Chondrocyte (in vitro differentiated cells): ENCODE results near the gene GOLGA6L10. TPM values are rescaled to one million over a fixed set of nuclear protein-coding genes. Genes with fewer than 3 reads are reported as not detected.
"Not testable (repeated sequence)": the region's sequence is repeated elsewhere in the genome, so short reads cannot be mapped to it uniquely, and the experiment has no call there.

Source experiments
- DNase-seq: peaks from one replicate; pipeline ENCODE4 v3.0.0; 2021; ENCODE audit warnings: mixed read lengths, low spot score
- H3K27ac Mint-ChIP-seq: one replicate; pipeline ENCODE4 v1.8.0; 2021; ENCODE audit warnings: mild to moderate bottlenecking, moderate library complexity, mixed read lengths; ENCODE audit not compliant: unreplicated experiment
- H3K27me3 Mint-ChIP-seq: 2 replicates; pipeline ENCODE4 v1.8.0; 2021; ENCODE audit warnings: low read depth, mixed read lengths
- H3K36me3 Mint-ChIP-seq: 2 replicates; pipeline ENCODE4 v1.8.0; 2021; ENCODE audit warnings: low read depth, mixed read lengths
- H3K4me1 Mint-ChIP-seq: 2 replicates; pipeline ENCODE4 v1.8.0; 2021; ENCODE audit warnings: low read depth, mild to moderate bottlenecking, mixed read lengths
- H3K4me3 Mint-ChIP-seq: one replicate; pipeline ENCODE4 v1.8.0; 2021; ENCODE audit warnings: mild to moderate bottlenecking, moderate library complexity, mixed read lengths; ENCODE audit not compliant: unreplicated experiment
- H3K9me3 Mint-ChIP-seq: 2 replicates; pipeline ENCODE4 v1.8.0; 2021; ENCODE audit warnings: low read depth, mixed read lengths
- total RNA-seq: library from RNA; stranded (reverse); gene quantifications from 3 replicates; pipeline ENCODE4 v1.2.1, GENCODE V29; 2021

The GOLGA6L10 gene
- total RNA-seq, 1 donor from 2014 or later = 2.0 TPM

GRCh38 chr15:82333603-82334553 lies 15.4 kb downstream of the GOLGA6L10 start:
- not testable (repeated sequence) for H3K4me1 Mint-ChIP-seq, H3K9me3 Mint-ChIP-seq, H3K27me3 Mint-ChIP-seq, H3K4me3 Mint-ChIP-seq, H3K27ac Mint-ChIP-seq, H3K36me3 Mint-ChIP-seq
- DNase-seq = peak; percentile 28

GRCh38 chr15:82332711-82333602 lies 16.3 kb downstream of the GOLGA6L10 start:
- not testable (repeated sequence) for H3K4me1 Mint-ChIP-seq, H3K27ac Mint-ChIP-seq, H3K9me3 Mint-ChIP-seq, H3K4me3 Mint-ChIP-seq, H3K27me3 Mint-ChIP-seq, H3K36me3 Mint-ChIP-seq
- peak; percentile 68 for DNase-seq

- not testable (repeated sequence) for H3K9me3 Mint-ChIP-seq, H3K36me3 Mint-ChIP-seq, H3K4me1 Mint-ChIP-seq, H3K27ac Mint-ChIP-seq, H3K4me3 Mint-ChIP-seq, H3K27me3 Mint-ChIP-seq
- DNase-seq = peak; percentile 6
These were observed 17.5 kb downstream of the GOLGA6L10 start for GRCh38 chr15:82331576-82332304.

- H3K4me3 Mint-ChIP-seq, H3K9me3 Mint-ChIP-seq, H3K4me1 Mint-ChIP-seq, H3K27ac Mint-ChIP-seq, H3K27me3 Mint-ChIP-seq, H3K36me3 Mint-ChIP-seq: not testable (repeated sequence)
- peak; percentile 29 for DNase-seq
These were observed 18.4 kb downstream of the GOLGA6L10 start for GRCh38 chr15:82330921-82331320.

GRCh38 chr15:82329039-82329438 lies 20.2 kb downstream of the GOLGA6L10 start:
- peak; percentile 22 for DNase-seq
- not testable (repeated sequence) for H3K4me1 Mint-ChIP-seq, H3K27me3 Mint-ChIP-seq

GRCh38 chr15:82327372-82327771 lies 21.9 kb downstream of the GOLGA6L10 start:
- H3K4me3 Mint-ChIP-seq, H3K27ac Mint-ChIP-seq, H3K4me1 Mint-ChIP-seq, H3K36me3 Mint-ChIP-seq, H3K27me3 Mint-ChIP-seq, H3K9me3 Mint-ChIP-seq: not testable (repeated sequence)
- DNase-seq = peak; percentile 32

More at GRCh38 chr15:82329039-82329438, 20.2 kb downstream of the GOLGA6L10 start:
- not testable (repeated sequence) for H3K9me3 Mint-ChIP-seq, H3K4me3 Mint-ChIP-seq, H3K27ac Mint-ChIP-seq, H3K36me3 Mint-ChIP-seq

GRCh38 chr15:82326896-82327295 lies 22.4 kb downstream of the GOLGA6L10 start:
- not testable (repeated sequence) for H3K9me3 Mint-ChIP-seq, H3K4me3 Mint-ChIP-seq, H3K36me3 Mint-ChIP-seq, H3K27ac Mint-ChIP-seq, H3K4me1 Mint-ChIP-seq, H3K27me3 Mint-ChIP-seq
- peak; percentile 62 for DNase-seq

GRCh38 chr15:82325646-82326045 lies 23.6 kb downstream of the GOLGA6L10 start:
- not testable (repeated sequence) for H3K4me3 Mint-ChIP-seq, H3K9me3 Mint-ChIP-seq, H3K36me3 Mint-ChIP-seq, H3K4me1 Mint-ChIP-seq, H3K27ac Mint-ChIP-seq, H3K27me3 Mint-ChIP-seq
- peak; percentile 64 for DNase-seq

GRCh38 chr15:82324831-82325230 lies 24.4 kb downstream of the GOLGA6L10 start:
- H3K27me3 Mint-ChIP-seq, H3K27ac Mint-ChIP-seq, H3K4me1 Mint-ChIP-seq, H3K36me3 Mint-ChIP-seq, H3K9me3 Mint-ChIP-seq, H3K4me3 Mint-ChIP-seq: not testable (repeated sequence)
- DNase-seq = peak; percentile 51

- H3K9me3 Mint-ChIP-seq, H3K27me3 Mint-ChIP-seq, H3K27ac Mint-ChIP-seq: not testable (repeated sequence)
These were observed 26.8 kb downstream of the GOLGA6L10 start for GRCh38 chr15:82322488-82322887.

GRCh38 chr15:82320861-82321260 lies 28.4 kb downstream of the GOLGA6L10 start:
- not testable (repeated sequence) for H3K27ac Mint-ChIP-seq, H3K4me3 Mint-ChIP-seq, H3K27me3 Mint-ChIP-seq, H3K4me1 Mint-ChIP-seq, H3K36me3 Mint-ChIP-seq, H3K9me3 Mint-ChIP-seq
- DNase-seq = peak; percentile 43

More at GRCh38 chr15:82322488-82322887, 26.8 kb downstream of the GOLGA6L10 start:
- H3K4me3 Mint-ChIP-seq, DNase-seq, H3K4me1 Mint-ChIP-seq, H3K36me3 Mint-ChIP-seq: not testable (repeated sequence)
